GM12873 (cell line): ENCODE data around the gene ARFRP1.

Source experiments
- CTCF ChIP-seq: IDR thresholded peaks from 2 replicates; pipeline ENCODE4 v1.5.1; 2012; ENCODE audit warnings: low read depth, mild to moderate bottlenecking, moderate library complexity, low read length, control low read depth; ENCODE audit not compliant: insufficient read depth; ENCODE audit errors: missing control alignments

ARFRP1 gene

GRCh38 chr20:63687419-63688178 is 20.2 kb downstream of the ARFRP1 start:
- TF ChIP-seq CTCF: no peak

- TF ChIP-seq CTCF: no peak
Measured at GRCh38 chr20:63686492-63687321, 21.1 kb downstream of the ARFRP1 start.

GRCh38 chr20:63686094-63686491 is 21.7 kb downstream of the ARFRP1 start:
- TF ChIP-seq CTCF: no peak

GRCh38 chr20:63685269-63686026 is 22.3 kb downstream of the ARFRP1 start:
- TF ChIP-seq CTCF: no peak

- no peak for TF ChIP-seq CTCF
Measured at GRCh38 chr20:63682384-63683139, 25.2 kb downstream of the ARFRP1 start.

- TF ChIP-seq CTCF: no peak
Measured at GRCh38 chr20:63681609-63682142, 26.1 kb downstream of the ARFRP1 start.
